ENCODE measurements around the gene CHI3L1. TPM values are rescaled to one million over a fixed set of nuclear protein-coding genes. Genes with fewer than 3 reads are reported as not detected.

CHI3L1 gene
- total and polyA plus RNA-seq, 2 experiments from 2014 or later: 8.4 to 21.8 TPM

DNA sequence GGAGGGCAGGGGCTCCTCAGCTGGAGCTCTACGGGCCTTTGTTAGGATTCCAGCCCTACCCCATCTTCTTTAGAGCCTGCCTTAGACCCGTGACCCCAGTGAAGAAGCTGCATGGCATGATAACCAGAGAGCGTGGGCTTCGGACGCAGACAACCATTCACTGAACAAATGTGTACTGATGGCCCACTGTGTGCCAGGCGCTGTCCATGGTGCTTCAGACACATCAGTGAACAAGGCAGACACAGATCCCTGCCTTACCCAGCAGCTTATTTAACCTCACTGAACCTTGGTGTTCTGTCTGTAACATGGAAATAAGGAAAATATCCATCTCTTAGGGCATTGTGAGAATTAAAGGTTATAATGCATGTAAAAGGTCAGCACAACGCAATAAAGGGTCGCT is 33.4 kb upstream of the CHI3L1 start:
- Histone ChIP-seq H3K4me1 (ENCODE audit: insufficient read depth) (no peaks in the 10 kb centered on the region), H3K4me2 (no peak overlapping the region), H3K27ac (no peak overlapping the region), H3K4me3 (no peak overlapping the region), H3K27me3 (peaks cover 5% of the 10 kb centered on the region), H2AFZ (no peak overlapping the region), H3K79me2 (no peaks in the 10 kb centered on the region), H3K9me3 (ENCODE audit: low read depth) (no peaks in the 10 kb centered on the region), H3K9me2 (replicated peaks; ENCODE audit: insufficient read depth) (no peaks in the 10 kb centered on the region), H4K20me1 (ENCODE audit: insufficient read depth, poor library complexity, severe bottlenecking) (no peaks in the 10 kb centered on the region), H3K36me3 (replicated peaks; ENCODE audit: insufficient read depth, low read depth) (no peaks in the 10 kb centered on the region)
- TF ChIP-seq, protein P1, sequence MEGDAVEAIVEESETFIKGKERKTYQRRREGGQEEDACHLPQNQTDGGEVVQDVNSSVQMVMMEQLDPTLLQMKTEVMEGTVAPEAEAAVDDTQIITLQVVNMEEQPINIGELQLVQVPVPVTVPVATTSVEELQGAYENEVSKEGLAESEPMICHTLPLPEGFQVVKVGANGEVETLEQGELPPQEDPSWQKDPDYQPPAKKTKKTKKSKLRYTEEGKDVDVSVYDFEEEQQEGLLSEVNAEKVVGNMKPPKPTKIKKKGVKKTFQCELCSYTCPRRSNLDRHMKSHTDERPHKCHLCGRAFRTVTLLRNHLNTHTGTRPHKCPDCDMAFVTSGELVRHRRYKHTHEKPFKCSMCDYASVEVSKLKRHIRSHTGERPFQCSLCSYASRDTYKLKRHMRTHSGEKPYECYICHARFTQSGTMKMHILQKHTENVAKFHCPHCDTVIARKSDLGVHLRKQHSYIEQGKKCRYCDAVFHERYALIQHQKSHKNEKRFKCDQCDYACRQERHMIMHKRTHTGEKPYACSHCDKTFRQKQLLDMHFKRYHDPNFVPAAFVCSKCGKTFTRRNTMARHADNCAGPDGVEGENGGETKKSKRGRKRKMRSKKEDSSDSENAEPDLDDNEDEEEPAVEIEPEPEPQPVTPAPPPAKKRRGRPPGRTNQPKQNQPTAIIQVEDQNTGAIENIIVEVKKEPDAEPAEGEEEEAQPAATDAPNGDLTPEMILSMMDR (IDR thresholded peaks at IDR 0.05; ENCODE audit: poor library complexity): no peak
- TF ChIP-seq EZH2 (IDR thresholded peaks at IDR 0.05; ENCODE audit: borderline replicate concordance) (no peak), EZH2phosphoT487 (IDR thresholded peaks at IDR 0.05; ENCODE audit: low read depth, severe bottlenecking, unreplicated experiment) (no peak)
- WGBS (ENCODE audit: low lambda C conversion rate, missing lambda C conversion rate): 75% methylated on average over 8 of the region's 8 CpGs
- DNase-seq (ENCODE audit: low spot score): no peak

DNA sequence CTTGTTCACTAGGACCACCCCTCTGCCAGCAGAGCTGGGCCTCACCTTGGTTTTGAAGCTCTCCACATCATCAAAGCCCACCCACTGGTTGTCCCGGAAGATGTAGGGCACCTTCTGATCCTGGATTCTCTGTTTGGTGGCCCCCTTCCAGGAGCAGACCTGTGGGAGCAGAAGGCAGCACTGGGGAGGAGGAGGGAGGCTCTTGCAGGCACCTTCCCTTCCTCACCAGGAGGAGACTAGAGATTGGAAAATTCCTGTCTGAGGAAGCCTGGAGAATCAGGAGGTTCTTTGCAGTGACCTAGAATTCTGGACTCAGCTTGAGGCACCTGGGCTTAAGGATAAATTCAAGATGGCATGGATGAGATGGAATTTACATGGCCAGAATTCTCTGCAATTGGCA is 32.7 kb upstream of the CHI3L1 start:
- no peak overlapping the region for H3K27ac ChIP-seq
- no peak for TF ChIP-seq EZH2 (IDR thresholded peaks at IDR 0.05; ENCODE audit: borderline replicate concordance)
- no peak for TF ChIP-seq EZH2phosphoT487 (IDR thresholded peaks at IDR 0.05; ENCODE audit: low read depth, severe bottlenecking, unreplicated experiment)
- TF ChIP-seq, protein P1 (IDR thresholded peaks at IDR 0.05; ENCODE audit: poor library complexity): no peak
- no peak overlapping the region for H2AFZ ChIP-seq
- no peaks in the 10 kb centered on the region for H3K79me2 ChIP-seq
- no peaks in the 10 kb centered on the region for H3K9me3 ChIP-seq (ENCODE audit: low read depth)
- H3K27me3 ChIP-seq: peaks cover 1% of the 10 kb centered on the region
- no peak overlapping the region for H3K4me3 ChIP-seq
- H3K9me2 ChIP-seq (replicated peaks; ENCODE audit: insufficient read depth): no peaks in the 10 kb centered on the region
- no peaks in the 10 kb centered on the region for H3K36me3 ChIP-seq (replicated peaks; ENCODE audit: insufficient read depth, low read depth)
- H3K4me1 ChIP-seq (ENCODE audit: insufficient read depth): no peaks in the 10 kb centered on the region
- 69% methylated on average over 1 of the region's 1 CpG for WGBS (ENCODE audit: low lambda C conversion rate, missing lambda C conversion rate)
- no peak for DNase-seq (ENCODE audit: low spot score)
- no peaks in the 10 kb centered on the region for H4K20me1 ChIP-seq (ENCODE audit: insufficient read depth, poor library complexity, severe bottlenecking)
- H3K4me2 ChIP-seq: no peak overlapping the region

DNA sequence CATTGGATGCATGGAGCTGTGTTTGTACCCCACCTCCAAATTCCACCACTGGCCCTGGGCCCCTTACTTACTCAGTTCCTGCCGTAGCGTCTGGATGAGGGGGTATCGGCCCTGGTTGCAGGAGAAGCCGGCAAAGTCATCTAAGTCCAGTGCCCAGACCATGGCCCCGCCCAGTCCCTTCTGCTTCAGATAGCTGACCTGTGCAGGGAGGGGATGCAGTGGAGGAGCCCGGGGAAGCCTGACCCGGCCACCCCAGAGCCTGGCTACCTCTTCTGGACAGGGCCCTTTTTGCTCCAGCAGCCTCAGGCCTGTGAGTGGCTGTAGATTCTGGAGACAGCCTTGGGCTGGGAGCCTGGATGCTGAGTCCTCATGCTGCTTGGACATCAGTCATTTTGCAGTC is 31.2 kb upstream of the CHI3L1 start:
- DNase-seq (ENCODE audit: low spot score): no peak

More for the DNA sequence above, 31.2 kb upstream of the CHI3L1 start:
- 69% methylated on average over 7 of the region's 7 CpGs for WGBS (ENCODE audit: low lambda C conversion rate, missing lambda C conversion rate)
- Histone ChIP-seq H3K79me2 (no peaks in the 10 kb centered on the region), H3K9me2 (replicated peaks; ENCODE audit: insufficient read depth) (no peaks in the 10 kb centered on the region), H3K4me3 (no peak overlapping the region), H3K4me2 (no peak overlapping the region), H4K20me1 (ENCODE audit: insufficient read depth, poor library complexity, severe bottlenecking) (no peaks in the 10 kb centered on the region), H2AFZ (no peak overlapping the region), H3K4me1 (ENCODE audit: insufficient read depth) (no peaks in the 10 kb centered on the region), H3K36me3 (replicated peaks; ENCODE audit: insufficient read depth, low read depth) (no peaks in the 10 kb centered on the region), H3K27me3 (no peaks in the 10 kb centered on the region), H3K27ac (no peak overlapping the region), H3K9me3 (ENCODE audit: low read depth) (no peaks in the 10 kb centered on the region)
- TF ChIP-seq EZH2phosphoT487 (IDR thresholded peaks at IDR 0.05; ENCODE audit: low read depth, severe bottlenecking, unreplicated experiment): no peak
- TF ChIP-seq, protein P1 (IDR thresholded peaks at IDR 0.05; ENCODE audit: poor library complexity): no peak
